GM19239 (cell line): ENCODE data around the gene SPP1.
"Not testable (repeated sequence)": the region's sequence is repeated elsewhere in the genome, so short reads cannot be mapped to it uniquely, and the experiment has no call there.

Source experiments
- DNase-seq: peaks from one replicate; pipeline ENCODE4 v3.0.0; 2011; ENCODE audit warnings: low spot score; ENCODE audit not compliant: insufficient read length
- FAIRE-seq: peaks from 2 replicates; lab custom pipeline; 2011; peaks lifted over from hg19 to GRCh38; lab: Jason Lieb, UNC

SPP1 gene

GRCh38 chr4:87975466-87975865 is at the start of gene SPP1:
Gene SPP1 (plus strand): TSS chr4:87975714. CDS start chr4:87976896, 1,182 bp downstream.
- FAIRE-seq: peak; percentile 82
- DNase-seq: peak; percentile 8

DNA sequence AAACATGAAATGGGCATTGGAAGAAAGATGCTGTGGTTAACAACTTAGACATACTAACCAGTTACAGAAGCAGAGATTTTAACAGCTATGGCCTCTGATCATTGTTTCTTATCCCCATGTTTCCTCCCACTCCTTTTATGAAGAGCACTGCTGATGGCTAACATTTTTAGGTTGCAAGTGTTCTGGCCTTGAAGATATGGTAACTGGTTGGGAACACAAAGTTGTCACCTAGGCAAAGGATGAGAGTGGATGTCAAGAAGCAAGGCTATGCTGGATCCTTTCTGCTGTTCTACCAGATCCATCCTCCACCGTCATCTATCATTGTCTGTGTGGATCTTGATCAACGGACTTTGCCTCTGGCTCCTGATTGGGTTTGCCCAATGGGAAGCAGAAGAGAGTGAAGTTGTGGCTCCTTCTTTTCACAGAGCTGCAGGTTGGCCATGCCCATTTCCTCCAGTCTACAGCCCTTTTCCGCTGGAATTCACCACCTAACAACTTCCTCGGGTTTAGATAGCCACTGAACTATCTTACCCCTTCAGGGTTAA is 48.9 kb upstream of the SPP1 start:
- FAIRE-seq (no peak), DNase-seq (no peak)

DNA sequence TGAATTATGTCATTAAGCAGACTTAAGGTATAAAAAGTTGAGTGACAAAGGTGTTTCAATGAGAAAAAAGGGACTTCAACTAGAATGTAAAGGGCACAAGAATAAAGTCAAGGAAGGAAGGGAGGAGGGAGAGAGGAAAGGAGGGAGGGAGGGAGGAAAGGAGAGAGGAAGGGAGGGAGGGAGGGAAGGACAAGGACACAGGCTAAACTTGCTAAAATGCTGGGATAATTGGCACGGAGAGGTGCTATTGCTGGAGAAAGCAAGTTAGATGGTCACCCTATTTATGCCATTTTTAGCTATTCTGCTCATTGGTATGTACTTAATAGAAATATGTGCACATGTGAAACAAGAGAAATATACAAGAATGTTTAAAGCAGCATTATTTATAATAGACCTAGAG is 44.9 kb upstream of the SPP1 start:
- FAIRE-seq (no peak), DNase-seq (no peak)

GRCh38 chr4:87931932-87932331 is 43.6 kb upstream of the SPP1 start:
- no peak for DNase-seq
- no peak for FAIRE-seq

DNA sequence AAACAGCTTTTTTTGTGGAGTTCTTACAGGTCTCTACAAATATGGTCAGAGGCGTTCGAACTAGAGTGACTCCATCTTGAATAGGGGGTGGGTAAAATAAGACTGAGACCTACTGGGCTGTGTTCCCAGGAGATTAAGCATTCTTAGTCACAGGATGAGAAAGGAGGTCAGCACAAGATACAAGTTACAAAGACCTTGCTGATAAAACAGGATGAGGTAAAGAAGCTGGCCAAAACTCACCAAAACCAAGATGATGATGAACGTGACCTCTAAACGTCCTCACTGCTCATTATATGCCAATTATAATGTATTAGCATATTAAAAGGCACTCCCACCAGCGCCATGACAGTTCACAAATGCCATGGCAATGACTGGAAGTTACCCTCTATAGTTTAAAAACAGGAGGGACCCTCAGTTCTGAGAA is 42.8 kb upstream of the SPP1 start:
- DNase-seq: no peak
- no peak for FAIRE-seq

DNA sequence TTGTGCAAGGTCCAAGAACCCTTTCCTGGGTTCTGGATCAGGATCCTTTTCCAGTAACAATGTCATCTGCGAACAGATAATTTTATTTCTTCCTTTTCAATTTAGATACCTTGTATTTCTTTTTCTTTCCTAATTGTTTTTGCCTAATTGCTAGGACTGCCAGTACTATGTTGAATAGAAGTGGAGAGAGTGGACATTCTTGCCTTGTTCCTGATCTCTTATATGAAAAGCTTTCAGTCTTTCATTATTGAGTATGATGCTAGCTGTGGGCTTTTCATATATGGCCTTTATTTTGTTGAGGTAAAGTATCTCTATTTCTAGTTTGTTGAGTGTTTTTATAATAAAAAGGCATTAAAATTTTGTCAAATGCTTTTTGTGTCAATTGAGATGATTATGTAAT is 42.2 kb upstream of the SPP1 start:
- FAIRE-seq: no peak
- DNase-seq: no peak

DNA sequence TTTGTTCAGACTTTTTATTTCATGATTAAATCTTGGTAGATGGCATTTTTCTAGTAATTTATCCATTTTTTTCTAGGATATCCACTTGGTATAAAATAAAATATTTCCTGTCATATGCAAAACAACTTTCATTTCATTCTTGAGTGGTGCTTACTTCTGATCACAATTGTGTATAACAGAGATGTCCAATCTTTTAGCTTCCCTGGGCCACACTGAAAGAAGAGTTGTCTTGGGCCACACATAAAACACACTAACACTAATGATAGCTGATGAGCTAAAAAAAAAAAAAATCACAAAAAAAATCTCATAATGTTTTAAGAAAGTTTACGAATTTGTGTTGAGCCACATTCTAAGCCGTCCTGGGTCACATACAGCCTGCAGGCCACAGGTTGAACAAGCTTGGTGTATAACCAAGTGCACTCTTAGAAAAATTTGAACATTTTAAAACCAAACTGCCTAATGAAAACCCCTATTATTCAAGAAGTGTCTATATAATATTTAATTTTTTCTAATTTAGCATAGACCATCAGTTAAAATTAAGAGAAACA is 41.3 kb upstream of the SPP1 start:
- DNase-seq: no peak
- no peak for FAIRE-seq

DNA sequence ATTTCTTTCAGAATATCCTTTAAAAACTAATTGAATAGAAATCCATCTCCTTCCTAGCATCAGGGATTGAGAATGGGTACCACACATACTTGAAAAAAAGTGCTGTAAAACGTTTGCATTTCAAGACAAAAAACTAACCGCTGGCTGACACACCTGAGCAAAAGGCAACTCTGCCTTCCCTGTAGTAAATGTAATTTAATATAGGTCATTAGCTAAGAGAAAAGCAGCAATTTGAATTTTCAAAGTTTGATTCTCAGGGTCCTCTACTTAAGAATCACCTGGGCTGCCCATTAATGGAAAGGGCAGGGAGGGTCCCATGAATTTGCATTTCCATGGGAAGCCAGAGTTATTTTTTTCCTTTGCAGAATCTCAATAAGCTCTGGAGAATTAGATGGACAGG is 40.5 kb upstream of the SPP1 start:
- FAIRE-seq: no peak

DNA sequence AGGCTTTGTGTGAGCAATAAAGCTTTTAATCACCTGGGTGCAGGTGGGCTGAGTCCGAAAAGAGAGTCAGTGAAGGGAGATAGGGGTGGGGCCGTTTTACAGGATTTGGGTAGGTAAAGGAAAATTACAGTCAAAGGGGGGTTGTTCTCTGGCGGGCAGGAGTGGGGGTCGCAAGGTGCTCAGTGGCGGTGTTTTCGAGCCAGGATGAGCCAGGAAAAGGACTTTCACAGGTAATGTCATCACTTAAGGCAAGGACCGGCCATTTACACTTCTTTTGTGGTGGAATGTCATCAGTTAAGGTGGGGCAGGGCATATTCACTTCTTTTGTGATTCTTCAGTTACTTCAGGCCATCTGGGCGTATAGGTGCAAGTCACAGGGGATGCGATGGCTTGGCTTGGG is 39.6 kb upstream of the SPP1 start:
- DNase-seq, FAIRE-seq: not testable (repeated sequence)

More for the DNA sequence above, 40.5 kb upstream of the SPP1 start:
- DNase-seq: no peak

DNA sequence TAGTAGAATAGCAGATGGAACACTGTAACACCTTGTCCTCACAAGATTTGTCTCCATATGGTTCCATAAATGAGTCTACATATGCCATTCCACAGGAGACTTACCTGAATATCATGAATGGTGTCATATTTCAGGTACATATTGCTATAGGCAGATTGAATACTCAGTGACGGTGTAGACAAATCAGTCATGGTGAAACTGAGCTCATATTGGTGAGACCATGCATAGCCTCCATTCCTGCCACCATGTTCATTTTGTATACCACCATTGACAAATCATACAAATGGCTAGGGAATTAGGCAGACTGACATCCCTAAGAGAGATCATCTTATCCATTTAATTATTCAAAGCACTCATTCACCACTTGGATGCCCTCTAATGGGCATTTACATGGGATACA is 38.0 kb upstream of the SPP1 start:
- no peak for FAIRE-seq

DNA sequence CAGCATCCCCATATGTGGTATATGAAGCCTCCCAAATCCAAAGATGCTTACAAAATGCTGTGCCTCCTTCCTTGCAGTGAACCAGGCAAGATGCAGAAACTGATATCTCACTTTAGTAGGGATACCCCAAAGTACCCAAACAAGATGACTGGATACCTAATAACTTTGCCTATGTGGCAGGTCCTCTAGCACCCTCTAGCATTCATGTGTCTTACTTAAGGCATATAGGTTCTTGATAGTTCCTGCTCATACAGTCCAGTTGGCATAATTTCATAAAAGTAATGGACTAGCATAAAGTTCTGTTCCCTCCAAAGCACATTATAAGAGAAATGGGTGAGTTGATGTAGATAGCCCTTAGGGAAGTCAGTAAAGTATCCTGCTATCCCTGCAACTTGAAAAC is 36.8 kb upstream of the SPP1 start:
- no peak for DNase-seq

More for the DNA sequence above, 38.0 kb upstream of the SPP1 start:
- DNase-seq: no peak

GRCh38 chr4:87939978-87940690 is 35.4 kb upstream of the SPP1 start:
- FAIRE-seq: no peak
- no peak for DNase-seq

More for the DNA sequence above, 36.8 kb upstream of the SPP1 start:
- no peak for FAIRE-seq

DNA sequence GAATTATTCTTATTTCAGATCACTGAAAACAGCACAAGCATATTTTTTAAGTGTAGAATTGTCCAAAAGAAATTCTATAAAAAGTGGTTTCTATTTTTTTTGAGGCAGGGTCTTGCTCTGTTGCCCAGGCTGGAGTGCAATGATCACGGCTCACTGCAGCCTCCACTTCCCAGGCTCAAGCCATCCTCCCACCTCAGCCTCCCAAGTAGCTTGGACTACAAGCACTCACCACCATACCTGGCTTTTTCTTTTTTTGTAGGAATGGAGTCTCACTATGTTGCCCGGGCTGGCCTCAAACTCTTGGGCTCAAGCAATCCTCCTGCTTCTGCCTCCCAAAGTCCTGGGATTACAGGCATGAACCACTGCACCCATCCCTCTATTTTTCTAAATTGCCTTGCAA is 34.7 kb upstream of the SPP1 start:
- FAIRE-seq, DNase-seq: not testable (repeated sequence)

- DNase-seq (no peak), FAIRE-seq (no peak)
Measured at GRCh38 chr4:87941537-87942392, 33.7 kb upstream of the SPP1 start.

DNA sequence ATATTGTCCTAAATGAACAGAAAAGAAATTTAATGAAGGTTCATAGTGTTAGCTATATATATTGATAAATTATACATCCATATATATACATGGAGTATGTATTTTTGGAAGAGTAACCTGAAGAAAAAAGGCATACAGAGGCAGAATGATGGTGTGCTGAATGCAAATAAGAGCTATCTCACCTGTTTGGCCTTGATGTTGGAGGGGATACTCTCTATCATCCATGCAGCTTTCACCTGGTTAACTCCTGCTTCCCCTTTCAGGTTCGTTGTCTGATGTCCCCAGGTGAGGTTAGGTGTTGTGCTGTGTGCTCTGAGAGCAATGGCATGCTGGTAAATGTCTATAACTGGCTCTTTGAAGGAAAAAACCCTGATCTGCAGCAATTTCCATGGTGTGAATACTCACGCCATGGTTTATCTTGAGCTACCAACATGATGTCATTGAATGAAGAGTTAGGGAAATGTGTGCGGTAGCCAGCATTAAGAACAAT is 31.8 kb upstream of the SPP1 start:
- no peak for FAIRE-seq

DNA sequence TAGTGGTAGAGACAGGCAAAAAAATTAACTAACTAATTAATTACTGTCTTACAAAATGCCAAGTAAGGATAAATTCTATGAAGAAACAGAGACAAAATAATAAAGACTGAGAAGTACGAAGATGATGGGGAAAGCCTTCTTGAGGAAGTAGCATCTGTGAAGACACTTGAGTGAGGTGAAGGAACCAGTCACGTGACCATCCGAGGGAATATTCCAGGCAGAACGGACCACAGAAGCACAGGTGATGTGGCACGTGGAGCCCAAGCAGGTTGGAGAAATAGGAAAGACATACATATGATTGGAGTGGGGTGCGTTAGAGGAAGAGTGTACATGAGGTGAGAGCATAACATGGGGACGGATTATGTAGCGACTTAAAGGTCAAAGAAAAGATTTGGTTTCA is 30.5 kb upstream of the SPP1 start:
- DNase-seq (no peak), FAIRE-seq (no peak)

More for the DNA sequence above, 31.8 kb upstream of the SPP1 start:
- DNase-seq: no peak

DNA sequence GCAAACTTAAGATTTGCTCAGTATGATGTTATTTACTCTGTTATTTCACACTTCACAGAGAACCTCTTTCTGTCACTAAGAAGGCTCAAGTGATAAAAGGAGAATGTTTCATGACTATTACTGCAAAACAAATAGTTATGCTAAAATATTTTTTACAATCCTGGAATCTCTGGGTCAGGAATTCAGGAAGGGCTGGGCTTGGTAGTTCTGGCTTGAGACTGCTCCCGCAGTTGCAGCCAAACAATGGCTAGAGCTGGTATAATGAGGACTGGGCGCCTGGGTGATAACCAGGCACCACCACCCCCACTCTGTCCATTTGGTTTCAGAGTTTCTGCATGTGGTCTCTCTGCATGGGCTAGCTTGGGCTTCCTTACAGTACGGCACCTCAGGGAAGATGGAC is 28.7 kb upstream of the SPP1 start:
- no peak for DNase-seq
- no peak for FAIRE-seq

GRCh38 chr4:87947381-87948160 is 27.9 kb upstream of the SPP1 start:
- FAIRE-seq (no peak), DNase-seq (no peak)

DNA sequence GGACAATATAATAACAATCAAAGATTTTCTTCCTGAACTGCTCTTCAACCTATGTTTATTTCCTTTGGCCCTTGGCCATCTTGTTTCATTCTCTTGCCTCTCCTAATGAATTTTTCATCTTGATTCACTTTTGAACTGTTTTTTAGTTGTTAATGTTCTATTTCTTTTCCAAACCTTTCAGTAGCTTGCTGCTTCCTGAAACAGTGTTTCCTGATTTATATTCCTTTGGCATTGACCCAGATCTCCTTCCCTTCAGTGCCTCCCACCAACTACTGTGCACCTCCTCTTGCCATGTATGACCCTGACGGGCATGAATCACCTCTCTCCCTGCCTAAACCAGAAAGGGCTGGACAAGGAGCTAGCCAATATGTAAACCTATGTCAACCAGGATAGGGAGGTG is 25.6 kb upstream of the SPP1 start:
- FAIRE-seq (no peak), DNase-seq (no peak)

DNA sequence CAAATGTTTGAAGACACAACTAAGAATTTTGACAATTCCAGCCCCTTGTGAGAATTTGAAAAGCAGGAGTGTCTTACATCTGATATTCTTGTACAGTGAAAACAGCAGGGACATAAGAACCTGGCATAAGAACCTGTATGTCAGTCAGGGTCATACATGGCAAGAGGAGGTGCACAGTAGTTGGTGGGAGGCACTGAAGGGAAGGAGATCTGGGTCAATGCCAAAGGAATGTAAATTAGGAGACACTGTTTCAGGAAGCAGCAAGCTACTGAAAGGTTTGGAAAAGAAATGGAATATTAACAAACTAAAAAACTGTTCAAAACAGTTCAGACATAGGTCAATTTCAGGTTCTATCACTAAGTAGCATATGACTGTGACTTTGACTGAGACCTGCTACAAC is 25.0 kb upstream of the SPP1 start:
- DNase-seq: no peak
- FAIRE-seq: no peak
